22Rv1 (cell line): ENCODE data around the gene TMBIM4.

Experiments used
- ZFX ChIP-seq: fragments of 450-650 bp; IDR thresholded peaks from 2 replicates; pipeline ENCODE4 v1.6.1; 2017; ENCODE audit warnings: antibody characterized with exemption, borderline replicate concordance
- TF ChIP-seq, protein P1 (sequence below): fragments of 450-650 bp; IDR thresholded peaks from 2 replicates; pipeline ENCODE4 v1.5.1; 2017; ENCODE audit warnings: mild to moderate bottlenecking

DNA sequence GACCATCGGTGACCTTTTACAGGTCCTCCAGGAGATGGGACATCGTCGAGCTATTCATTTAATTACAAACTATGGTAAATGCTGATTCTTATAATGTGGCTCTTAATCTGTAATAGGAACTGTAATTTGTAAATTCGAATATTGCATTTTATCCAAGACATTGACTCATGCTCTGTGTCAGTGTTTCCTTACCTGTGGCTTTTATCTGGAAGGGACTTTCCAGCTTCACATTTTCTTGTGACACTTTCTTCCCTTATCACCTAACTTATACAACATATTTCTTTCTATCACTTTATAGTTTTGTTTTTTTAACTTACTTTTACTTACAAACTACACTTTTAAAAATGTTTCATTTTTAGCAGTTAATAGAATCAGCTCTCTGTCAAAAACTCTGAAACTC lies 34.0 kb upstream of the TMBIM4 start:
- TF ChIP-seq, protein P1, sequence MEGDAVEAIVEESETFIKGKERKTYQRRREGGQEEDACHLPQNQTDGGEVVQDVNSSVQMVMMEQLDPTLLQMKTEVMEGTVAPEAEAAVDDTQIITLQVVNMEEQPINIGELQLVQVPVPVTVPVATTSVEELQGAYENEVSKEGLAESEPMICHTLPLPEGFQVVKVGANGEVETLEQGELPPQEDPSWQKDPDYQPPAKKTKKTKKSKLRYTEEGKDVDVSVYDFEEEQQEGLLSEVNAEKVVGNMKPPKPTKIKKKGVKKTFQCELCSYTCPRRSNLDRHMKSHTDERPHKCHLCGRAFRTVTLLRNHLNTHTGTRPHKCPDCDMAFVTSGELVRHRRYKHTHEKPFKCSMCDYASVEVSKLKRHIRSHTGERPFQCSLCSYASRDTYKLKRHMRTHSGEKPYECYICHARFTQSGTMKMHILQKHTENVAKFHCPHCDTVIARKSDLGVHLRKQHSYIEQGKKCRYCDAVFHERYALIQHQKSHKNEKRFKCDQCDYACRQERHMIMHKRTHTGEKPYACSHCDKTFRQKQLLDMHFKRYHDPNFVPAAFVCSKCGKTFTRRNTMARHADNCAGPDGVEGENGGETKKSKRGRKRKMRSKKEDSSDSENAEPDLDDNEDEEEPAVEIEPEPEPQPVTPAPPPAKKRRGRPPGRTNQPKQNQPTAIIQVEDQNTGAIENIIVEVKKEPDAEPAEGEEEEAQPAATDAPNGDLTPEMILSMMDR: no peak
- no peak for TF ChIP-seq ZFX
